Hippocampal formation (tissue), 2 donors: ENCODE results near the gene SEMA3A.
"Not testable (repeated sequence)": the region's sequence is repeated elsewhere in the genome, so short reads cannot be mapped to it uniquely, and the experiment has no call there.

ENCODE experiments used
- DNase-seq, 2 donors: peaks; one replicate each; lab custom pipeline; 2025; lab: John Stamatoyannopoulos, UW

The SEMA3A gene

GRCh38 chr7:84194484-84195271 lies at the start of gene SEMA3A:
Gene SEMA3A, minus strand, starts transcription at chr7:84194789. Its CDS starts 203 bp downstream, at chr7:84194586.
- peak in 1 of 2 donors; percentile 17 for DNase-seq

- not testable (repeated sequence) for DNase-seq
Measured at GRCh38 chr7:84243037-84243436, 48.4 kb upstream of the SEMA3A start.

- no peak for DNase-seq
Measured at GRCh38 chr7:84238596-84238995, 44.0 kb upstream of the SEMA3A start.

GRCh38 chr7:84237533-84238173 lies 43.1 kb upstream of the SEMA3A start:
- DNase-seq, result no peak

- no peak for DNase-seq
Measured at GRCh38 chr7:84236398-84236797, 41.8 kb upstream of the SEMA3A start.

- no peak for DNase-seq
Measured at GRCh38 chr7:84232646-84233045, 38.1 kb upstream of the SEMA3A start.

- no peak for DNase-seq
Measured at GRCh38 chr7:84231157-84231556, 36.6 kb upstream of the SEMA3A start.

GRCh38 chr7:84230491-84230890 lies 35.9 kb upstream of the SEMA3A start:
- DNase-seq, result no peak

GRCh38 chr7:84228526-84228925 lies 33.9 kb upstream of the SEMA3A start:
- no peak for DNase-seq

- DNase-seq, result no peak
Measured at GRCh38 chr7:84226759-84227158, 32.2 kb upstream of the SEMA3A start.

- no peak for DNase-seq
Measured at GRCh38 chr7:84224505-84224904, 29.9 kb upstream of the SEMA3A start.

- DNase-seq, result no peak
Measured at GRCh38 chr7:84219310-84219709, 24.7 kb upstream of the SEMA3A start.

- DNase-seq, result no peak
Measured at GRCh38 chr7:84218681-84219080, 24.1 kb upstream of the SEMA3A start.

GRCh38 chr7:84216472-84216871 lies 21.9 kb upstream of the SEMA3A start:
- DNase-seq, result no peak

GRCh38 chr7:84214757-84215156 lies 20.2 kb upstream of the SEMA3A start:
- not testable (repeated sequence) for DNase-seq

GRCh38 chr7:84210301-84210700 lies 15.7 kb upstream of the SEMA3A start:
- DNase-seq, result no peak

GRCh38 chr7:84209006-84209405 lies 14.4 kb upstream of the SEMA3A start:
- no peak for DNase-seq

GRCh38 chr7:84207615-84208014 lies 13.0 kb upstream of the SEMA3A start:
- no peak for DNase-seq

- DNase-seq, result no peak
Measured at GRCh38 chr7:84207025-84207424, 12.4 kb upstream of the SEMA3A start.

GRCh38 chr7:84204655-84205054 lies 10.1 kb upstream of the SEMA3A start:
- no peak for DNase-seq

GRCh38 chr7:84202855-84203254 lies 8.3 kb upstream of the SEMA3A start:
- no peak for DNase-seq

- DNase-seq, result peak in 1 of 2 donors; percentile 8
Measured at GRCh38 chr7:84200859-84201258, 6.3 kb upstream of the SEMA3A start.

- no peak for DNase-seq
Measured at GRCh38 chr7:84199216-84199615, 4.6 kb upstream of the SEMA3A start.
